HepG2 (cell line): Measurements from ENCODE around the gene KRTAP8-1. TPM values are rescaled to one million over a fixed set of nuclear protein-coding genes. Genes with fewer than 3 reads are reported as not detected.

ENCODE experiments used
- MATR3 ChIP-seq: sonication (generic); formaldehyde crosslinking; IDR thresholded peaks from 2 replicates; pipeline ENCODE4 v1.4.0; 2020; ENCODE audit warnings: missing genetic modification reagents
- polyA plus RNA-seq, 8 experiments: library from polyadenylated mRNA; depleted of rRNA in 3 of 8; stranded (reverse) in 7 of 8; unstranded in 1 of 8; fragments of >200 nt; fragmentation: Illumina TruSeq in 4 of 8; extraction: Trizol in 4 of 8; gene quantifications; 2 replicates each; pipeline versions ENCODE4 v1.2.1 to v1.2.3, GENCODE V29; 2011 to 2016; ENCODE audit warnings: low read depth in 4 of 8, missing spikeins in 1 of 8, mixed read lengths in 1 of 8; ENCODE audit not compliant: insufficient read depth in 1 of 8
- small RNA-seq, 3 experiments: library from RNA; depleted of rRNA; stranded (forward); fragments of <200 nt; gene quantifications; one replicate each; pipeline ENCODE3, GENCODE V24; 2012; ENCODE audit warnings: low read depth in 2 of 3, low replicate concordance in 1 of 3; ENCODE audit not compliant: insufficient read length in 3 of 3, insufficient read depth in 2 of 3
- total RNA-seq, 5 experiments: library from RNA; depleted of rRNA; stranded (reverse); fragments of >200 nt; fragmentation: Illumina TruSeq; extraction: Trizol; gene quantifications; 2 replicates each; pipeline ENCODE4 v1.2.3, GENCODE V29; 2016; ENCODE audit warnings: low read depth in 1 of 5
- TF ChIP-seq, protein P1 (sequence below): sonication (generic); formaldehyde crosslinking; IDR thresholded peaks from 2 replicates; pipeline ENCODE4 v1.5.0; 2020; ENCODE audit warnings: mild to moderate bottlenecking, missing genetic modification reagents
- TF ChIP-seq, protein P2 (sequence below): IDR thresholded peaks from 2 replicates; pipeline ENCODE4 v1.4.0; 2020; ENCODE audit warnings: mild to moderate bottlenecking, missing genetic modification reagents
- TF ChIP-seq, protein P3 (sequence below): sonication (generic); formaldehyde crosslinking; IDR thresholded peaks from 2 replicates; pipeline ENCODE4 v1.8.1; 2023; ENCODE audit warnings: missing genetic modification reagents, inconsistent platforms, borderline replicate concordance
- TF ChIP-seq, protein P4 (sequence below): sonication (generic); formaldehyde crosslinking; IDR thresholded peaks from 2 replicates; pipeline ENCODE4 v1.4.0; 2020; ENCODE audit warnings: mild to moderate bottlenecking, missing genetic modification reagents

The KRTAP8-1 gene
- total and polyA plus RNA-seq, 2 of the 13 experiments (the other 11 are each of a cell fraction or from before 2014, with no cell fraction given): not detected

DNA sequence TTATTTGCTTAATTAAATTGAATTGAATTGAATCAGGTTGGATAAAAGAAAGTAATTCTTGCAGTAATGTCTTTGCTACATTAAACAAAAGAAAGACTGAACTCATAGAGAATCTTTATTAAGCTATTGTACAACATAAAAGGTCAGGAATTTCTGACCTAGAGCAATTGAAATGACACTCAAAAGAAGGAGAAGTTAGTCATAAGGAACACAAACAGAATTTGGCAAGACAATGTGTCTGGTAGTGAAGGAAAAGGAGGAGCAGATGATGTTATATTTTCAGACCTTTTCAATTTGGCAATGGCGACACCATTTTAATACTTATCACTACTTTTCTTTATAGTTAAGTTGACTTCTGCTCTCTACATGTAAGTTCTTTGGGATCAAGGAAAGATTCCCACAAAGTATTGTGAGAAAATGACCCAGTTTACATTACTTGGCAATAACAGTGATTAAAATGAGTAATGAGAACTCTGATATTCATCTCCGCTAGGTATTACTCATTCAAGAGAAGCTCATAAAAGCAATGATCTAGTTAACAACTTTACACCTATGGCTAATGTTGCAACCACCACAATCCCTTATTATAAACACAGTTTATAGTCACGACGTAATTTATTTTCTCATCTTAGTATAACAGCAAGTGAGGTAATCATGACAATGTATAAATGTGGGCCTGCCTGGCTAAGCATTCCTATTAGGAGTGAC lies 43.2 kb downstream of the KRTAP8-1 start (continued):
- TF ChIP-seq, protein P1, sequence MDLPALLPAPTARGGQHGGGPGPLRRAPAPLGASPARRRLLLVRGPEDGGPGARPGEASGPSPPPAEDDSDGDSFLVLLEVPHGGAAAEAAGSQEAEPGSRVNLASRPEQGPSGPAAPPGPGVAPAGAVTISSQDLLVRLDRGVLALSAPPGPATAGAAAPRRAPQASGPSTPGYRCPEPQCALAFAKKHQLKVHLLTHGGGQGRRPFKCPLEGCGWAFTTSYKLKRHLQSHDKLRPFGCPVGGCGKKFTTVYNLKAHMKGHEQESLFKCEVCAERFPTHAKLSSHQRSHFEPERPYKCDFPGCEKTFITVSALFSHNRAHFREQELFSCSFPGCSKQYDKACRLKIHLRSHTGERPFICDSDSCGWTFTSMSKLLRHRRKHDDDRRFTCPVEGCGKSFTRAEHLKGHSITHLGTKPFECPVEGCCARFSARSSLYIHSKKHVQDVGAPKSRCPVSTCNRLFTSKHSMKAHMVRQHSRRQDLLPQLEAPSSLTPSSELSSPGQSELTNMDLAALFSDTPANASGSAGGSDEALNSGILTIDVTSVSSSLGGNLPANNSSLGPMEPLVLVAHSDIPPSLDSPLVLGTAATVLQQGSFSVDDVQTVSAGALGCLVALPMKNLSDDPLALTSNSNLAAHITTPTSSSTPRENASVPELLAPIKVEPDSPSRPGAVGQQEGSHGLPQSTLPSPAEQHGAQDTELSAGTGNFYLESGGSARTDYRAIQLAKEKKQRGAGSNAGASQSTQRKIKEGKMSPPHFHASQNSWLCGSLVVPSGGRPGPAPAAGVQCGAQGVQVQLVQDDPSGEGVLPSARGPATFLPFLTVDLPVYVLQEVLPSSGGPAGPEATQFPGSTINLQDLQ (CRISPR knock-in tag): no peak
- TF ChIP-seq, protein P2, sequence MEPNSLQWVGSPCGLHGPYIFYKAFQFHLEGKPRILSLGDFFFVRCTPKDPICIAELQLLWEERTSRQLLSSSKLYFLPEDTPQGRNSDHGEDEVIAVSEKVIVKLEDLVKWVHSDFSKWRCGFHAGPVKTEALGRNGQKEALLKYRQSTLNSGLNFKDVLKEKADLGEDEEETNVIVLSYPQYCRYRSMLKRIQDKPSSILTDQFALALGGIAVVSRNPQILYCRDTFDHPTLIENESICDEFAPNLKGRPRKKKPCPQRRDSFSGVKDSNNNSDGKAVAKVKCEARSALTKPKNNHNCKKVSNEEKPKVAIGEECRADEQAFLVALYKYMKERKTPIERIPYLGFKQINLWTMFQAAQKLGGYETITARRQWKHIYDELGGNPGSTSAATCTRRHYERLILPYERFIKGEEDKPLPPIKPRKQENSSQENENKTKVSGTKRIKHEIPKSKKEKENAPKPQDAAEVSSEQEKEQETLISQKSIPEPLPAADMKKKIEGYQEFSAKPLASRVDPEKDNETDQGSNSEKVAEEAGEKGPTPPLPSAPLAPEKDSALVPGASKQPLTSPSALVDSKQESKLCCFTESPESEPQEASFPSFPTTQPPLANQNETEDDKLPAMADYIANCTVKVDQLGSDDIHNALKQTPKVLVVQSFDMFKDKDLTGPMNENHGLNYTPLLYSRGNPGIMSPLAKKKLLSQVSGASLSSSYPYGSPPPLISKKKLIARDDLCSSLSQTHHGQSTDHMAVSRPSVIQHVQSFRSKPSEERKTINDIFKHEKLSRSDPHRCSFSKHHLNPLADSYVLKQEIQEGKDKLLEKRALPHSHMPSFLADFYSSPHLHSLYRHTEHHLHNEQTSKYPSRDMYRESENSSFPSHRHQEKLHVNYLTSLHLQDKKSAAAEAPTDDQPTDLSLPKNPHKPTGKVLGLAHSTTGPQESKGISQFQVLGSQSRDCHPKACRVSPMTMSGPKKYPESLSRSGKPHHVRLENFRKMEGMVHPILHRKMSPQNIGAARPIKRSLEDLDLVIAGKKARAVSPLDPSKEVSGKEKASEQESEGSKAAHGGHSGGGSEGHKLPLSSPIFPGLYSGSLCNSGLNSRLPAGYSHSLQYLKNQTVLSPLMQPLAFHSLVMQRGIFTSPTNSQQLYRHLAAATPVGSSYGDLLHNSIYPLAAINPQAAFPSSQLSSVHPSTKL (CRISPR knock-in tag): no peak
- TF ChIP-seq, protein P3, sequence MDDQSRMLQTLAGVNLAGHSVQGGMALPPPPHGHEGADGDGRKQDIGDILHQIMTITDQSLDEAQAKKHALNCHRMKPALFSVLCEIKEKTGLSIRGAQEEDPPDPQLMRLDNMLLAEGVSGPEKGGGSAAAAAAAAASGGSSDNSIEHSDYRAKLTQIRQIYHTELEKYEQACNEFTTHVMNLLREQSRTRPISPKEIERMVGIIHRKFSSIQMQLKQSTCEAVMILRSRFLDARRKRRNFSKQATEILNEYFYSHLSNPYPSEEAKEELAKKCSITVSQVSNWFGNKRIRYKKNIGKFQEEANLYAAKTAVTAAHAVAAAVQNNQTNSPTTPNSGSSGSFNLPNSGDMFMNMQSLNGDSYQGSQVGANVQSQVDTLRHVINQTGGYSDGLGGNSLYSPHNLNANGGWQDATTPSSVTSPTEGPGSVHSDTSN (CRISPR knock-in tag): no peak
- TF ChIP-seq MATR3 (CRISPR knock-in tag): no peak
- TF ChIP-seq, protein P4, sequence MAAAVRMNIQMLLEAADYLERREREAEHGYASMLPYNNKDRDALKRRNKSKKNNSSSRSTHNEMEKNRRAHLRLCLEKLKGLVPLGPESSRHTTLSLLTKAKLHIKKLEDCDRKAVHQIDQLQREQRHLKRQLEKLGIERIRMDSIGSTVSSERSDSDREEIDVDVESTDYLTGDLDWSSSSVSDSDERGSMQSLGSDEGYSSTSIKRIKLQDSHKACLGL (CRISPR knock-in tag): no peak
- TF ChIP-seq, all 625 proteins: peak for 0

Small RNA genes lying within 50 kb of the gene (small RNA-seq; reads per million reads assigned to genes)
- gene AP000244.1 (0 reads per million in 3 experiments), gene KRTAP8-2P (0 reads per million in 3 experiments), gene KRTAP8-3P (0 reads per million in 3 experiments)

Other genes with a start within 250 kb of the KRTAP8-1 start
- gene KRTAP22-2, start 222.9 kb downstream of the KRTAP8-1 start, total RNA-seq (2016; rRNA removed; fragmentation: Illumina TruSeq; extraction: Trizol): not detected in 2 replicates
- not detected in 2 replicates for gene KRTAP22-2, start 222.9 kb downstream of the KRTAP8-1 start, polyA plus RNA-seq (2011; rRNA removed)
- gene KRTAP6-3, start 220.8 kb downstream of the KRTAP8-1 start, total RNA-seq (2016; rRNA removed; fragmentation: Illumina TruSeq; extraction: Trizol): not detected in 2 replicates
- not detected in 2 replicates for gene KRTAP6-3, start 220.8 kb downstream of the KRTAP8-1 start, polyA plus RNA-seq (2011; rRNA removed)
- not detected in 2 replicates for gene KRTAP6-2, start 214.4 kb downstream of the KRTAP8-1 start, total RNA-seq (2016; rRNA removed; fragmentation: Illumina TruSeq; extraction: Trizol)
- gene KRTAP6-2, start 214.4 kb downstream of the KRTAP8-1 start, polyA plus RNA-seq (2011; rRNA removed): not detected in 2 replicates
- not detected in 2 replicates for gene KRTAP22-1, start 212.2 kb downstream of the KRTAP8-1 start, total RNA-seq (2016; rRNA removed; fragmentation: Illumina TruSeq; extraction: Trizol)
- not detected in 2 replicates for gene KRTAP22-1, start 212.2 kb downstream of the KRTAP8-1 start, polyA plus RNA-seq (2011; rRNA removed)
- gene KRTAP6-1, start 199.3 kb downstream of the KRTAP8-1 start, total RNA-seq (2016; rRNA removed; fragmentation: Illumina TruSeq; extraction: Trizol): not detected in 2 replicates
- not detected in 2 replicates for gene KRTAP6-1, start 199.3 kb downstream of the KRTAP8-1 start, polyA plus RNA-seq (2011; rRNA removed)
- not detected in 2 replicates for gene KRTAP20-1, start 196.8 kb downstream of the KRTAP8-1 start, total RNA-seq (2016; rRNA removed; fragmentation: Illumina TruSeq; extraction: Trizol)
- not detected in 2 replicates for gene KRTAP20-1, start 196.8 kb downstream of the KRTAP8-1 start, polyA plus RNA-seq (2011; rRNA removed)
- gene KRTAP20-4, start 192.6 kb downstream of the KRTAP8-1 start, total RNA-seq (2016; rRNA removed; fragmentation: Illumina TruSeq; extraction: Trizol): not detected in 2 replicates
- gene KRTAP20-4, start 192.6 kb downstream of the KRTAP8-1 start, polyA plus RNA-seq (2011; rRNA removed): not detected in 2 replicates
- not detected in 2 replicates for gene KRTAP20-2, start 178.1 kb downstream of the KRTAP8-1 start, total RNA-seq (2016; rRNA removed; fragmentation: Illumina TruSeq; extraction: Trizol)
- not detected in 2 replicates for gene KRTAP20-2, start 178.1 kb downstream of the KRTAP8-1 start, polyA plus RNA-seq (2011; rRNA removed)
- not detected in 2 replicates for gene KRTAP20-3, start 170.4 kb downstream of the KRTAP8-1 start, total RNA-seq (2016; rRNA removed; fragmentation: Illumina TruSeq; extraction: Trizol)
- gene KRTAP20-3, start 170.4 kb downstream of the KRTAP8-1 start, polyA plus RNA-seq (2011; rRNA removed): not detected in 2 replicates
- gene KRTAP21-3, start 94.5 kb downstream of the KRTAP8-1 start, total RNA-seq (2016; rRNA removed; fragmentation: Illumina TruSeq; extraction: Trizol): not detected in 2 replicates
- not detected in 2 replicates for gene KRTAP21-3, start 94.5 kb downstream of the KRTAP8-1 start, polyA plus RNA-seq (2011; rRNA removed)
- not detected in 2 replicates for gene KRTAP21-2, start 66.0 kb downstream of the KRTAP8-1 start, total RNA-seq (2016; rRNA removed; fragmentation: Illumina TruSeq; extraction: Trizol)
- gene KRTAP21-2, start 66.0 kb downstream of the KRTAP8-1 start, polyA plus RNA-seq (2011; rRNA removed): not detected in 2 replicates
- gene KRTAP21-1, start 57.8 kb downstream of the KRTAP8-1 start, total RNA-seq (2016; rRNA removed; fragmentation: Illumina TruSeq; extraction: Trizol): not detected in 2 replicates
- gene KRTAP21-1, start 57.8 kb downstream of the KRTAP8-1 start, polyA plus RNA-seq (2011; rRNA removed): not detected in 2 replicates
- not detected in 2 replicates for gene KRTAP7-1, start 16.5 kb upstream of the KRTAP8-1 start, total RNA-seq (2016; rRNA removed; fragmentation: Illumina TruSeq; extraction: Trizol)
- gene KRTAP7-1, start 16.5 kb upstream of the KRTAP8-1 start, polyA plus RNA-seq (2011; rRNA removed): not detected in 2 replicates
- gene KRTAP11-1, start 68.3 kb upstream of the KRTAP8-1 start, total RNA-seq (2016; rRNA removed; fragmentation: Illumina TruSeq; extraction: Trizol): not detected in 2 replicates
- gene KRTAP11-1, start 68.3 kb upstream of the KRTAP8-1 start, polyA plus RNA-seq (2011; rRNA removed): not detected in 2 replicates
- not detected in 2 replicates for gene KRTAP19-8, start 225.2 kb upstream of the KRTAP8-1 start, total RNA-seq (2016; rRNA removed; fragmentation: Illumina TruSeq; extraction: Trizol)
- not detected in 2 replicates for gene KRTAP19-8, start 225.2 kb upstream of the KRTAP8-1 start, polyA plus RNA-seq (2011; rRNA removed)